HEK293 (cell line): ENCODE data around the gene SS18L1.

Source experiments
- ATF2 ChIP-seq: fragments of 450-650 bp; formaldehyde crosslinking; IDR thresholded peaks from 2 replicates; pipeline ENCODE4 v1.5.1; 2016; ENCODE audit warnings: missing biosample characterization, missing genetic modification characterization, low read depth
- BCL11A ChIP-seq: fragments of 450-650 bp; formaldehyde crosslinking; IDR thresholded peaks from 2 replicates; pipeline ENCODE4 v1.5.1; 2016; ENCODE audit warnings: low read depth, missing biosample characterization, missing genetic modification characterization
- HOXA7 ChIP-seq: sonication (generic); formaldehyde crosslinking; IDR thresholded peaks from 2 replicates; pipeline ENCODE4 v1.8.1; 2022; ENCODE audit warnings: missing genetic modification reagents, borderline replicate concordance
- HOXD13 ChIP-seq: sonication (generic); formaldehyde crosslinking; IDR thresholded peaks from 2 replicates; pipeline ENCODE4 v1.8.0; 2022; ENCODE audit warnings: missing genetic modification reagents, borderline replicate concordance
- SALL2 ChIP-seq: fragments of 450-650 bp; formaldehyde crosslinking; IDR thresholded peaks from 2 replicates; pipeline ENCODE4 v1.5.0; 2017; ENCODE audit warnings: missing biosample characterization, mild to moderate bottlenecking, missing genetic modification characterization, borderline replicate concordance
- SP7 ChIP-seq: fragments of 450-650 bp; formaldehyde crosslinking; IDR thresholded peaks from 2 replicates; pipeline ENCODE4 v1.5.1; 2016; ENCODE audit warnings: missing biosample characterization, missing genetic modification characterization
- TCF7L2 ChIP-seq: IDR thresholded peaks from 2 replicates; pipeline ENCODE4 v1.6.1; 2011; ENCODE audit warnings: low read depth, mild to moderate bottlenecking, inconsistent platforms, low read length, moderate library complexity, borderline replicate concordance
- ZBTB49 ChIP-seq: fragments of 450-650 bp; formaldehyde crosslinking; IDR thresholded peaks from 2 replicates; pipeline ENCODE4 v1.5.1; 2016; ENCODE audit warnings: missing biosample characterization, missing genetic modification characterization, low read depth
- ZNF146 ChIP-seq: fragments of 450-650 bp; formaldehyde crosslinking; IDR thresholded peaks from 2 replicates; pipeline ENCODE4 v1.5.1; 2016; ENCODE audit warnings: missing biosample characterization, missing genetic modification characterization
- ZNF169 ChIP-seq: fragments of 450-650 bp; formaldehyde crosslinking; IDR thresholded peaks from 2 replicates; pipeline ENCODE4 v1.5.1; 2016; ENCODE audit warnings: missing biosample characterization, missing genetic modification characterization
- ZNF184 ChIP-seq: fragments of 450-650 bp; IDR thresholded peaks from 2 replicates; pipeline ENCODE4 v1.5.1; 2018; ENCODE audit warnings: missing biosample characterization, mild to moderate bottlenecking, missing genetic modification characterization
- ZNF223 ChIP-seq: fragments of 450-650 bp; formaldehyde crosslinking; IDR thresholded peaks from 2 replicates; pipeline ENCODE4 v1.5.1; 2016; ENCODE audit warnings: missing biosample characterization, missing genetic modification characterization
- ZNF248 ChIP-seq: fragments of 450-650 bp; formaldehyde crosslinking; IDR thresholded peaks from 2 replicates; pipeline ENCODE4 v1.5.1; 2017; ENCODE audit warnings: missing biosample characterization, missing genetic modification characterization
- ZNF302 ChIP-seq: fragments of 450-650 bp; formaldehyde crosslinking; IDR thresholded peaks from 2 replicates; pipeline ENCODE4 v1.5.1; 2016; ENCODE audit warnings: missing biosample characterization, missing genetic modification characterization, low read depth
- ZNF324 ChIP-seq: fragments of 450-650 bp; formaldehyde crosslinking; IDR thresholded peaks from 2 replicates; pipeline ENCODE4 v1.5.1; 2016; ENCODE audit warnings: missing biosample characterization, missing genetic modification characterization
- ZNF335 ChIP-seq: fragments of 450-650 bp; formaldehyde crosslinking; conservative IDR thresholded peaks from 2 replicates; pipeline ENCODE4 v1.5.1; 2016; ENCODE audit warnings: missing biosample characterization, missing genetic modification characterization
- ZNF341 ChIP-seq: fragments of 450-650 bp; formaldehyde crosslinking; IDR thresholded peaks from 2 replicates; pipeline ENCODE4; 2016; ENCODE audit warnings: low read depth, missing biosample characterization, missing genetic modification characterization
- ZNF350 ChIP-seq: fragments of 450-650 bp; formaldehyde crosslinking; IDR thresholded peaks from 2 replicates; pipeline ENCODE4 v1.5.0; 2017; ENCODE audit warnings: missing biosample characterization, mild to moderate bottlenecking, missing genetic modification characterization
- ZNF398 ChIP-seq: fragments of 450-650 bp; formaldehyde crosslinking; IDR thresholded peaks from 2 replicates; pipeline ENCODE4 v1.5.1; 2017; ENCODE audit warnings: missing biosample characterization, missing genetic modification characterization
- ZNF423 ChIP-seq: fragments of 450-650 bp; formaldehyde crosslinking; IDR thresholded peaks from 2 replicates; pipeline ENCODE4 v1.5.1; 2016; ENCODE audit warnings: missing biosample characterization, missing genetic modification characterization
- ZNF48 ChIP-seq: fragments of 450-650 bp; formaldehyde crosslinking; IDR thresholded peaks from 2 replicates; pipeline ENCODE4 v1.5.1; 2016; ENCODE audit warnings: missing biosample characterization, missing genetic modification characterization
- ZNF510 ChIP-seq: fragments of 450-650 bp; formaldehyde crosslinking; IDR thresholded peaks from 2 replicates; pipeline ENCODE4 v1.5.1; 2018; ENCODE audit warnings: mild to moderate bottlenecking, missing genetic modification characterization, missing biosample characterization; ENCODE audit not compliant: insufficient replicate concordance
- ZNF549 ChIP-seq: fragments of 450-650 bp; IDR thresholded peaks from 2 replicates; pipeline ENCODE4 v1.5.1; 2018; ENCODE audit warnings: missing biosample characterization, missing genetic modification characterization, mild to moderate bottlenecking, inconsistent platforms, moderate library complexity
- ZNF658 ChIP-seq: fragments of 450-650 bp; formaldehyde crosslinking; IDR thresholded peaks from 2 replicates; pipeline ENCODE4; 2016; ENCODE audit warnings: missing biosample characterization, missing genetic modification characterization
- TF ChIP-seq, protein P1 (sequence below): fragments of 450-650 bp; formaldehyde crosslinking; IDR thresholded peaks from 2 replicates; pipeline ENCODE4 v1.5.1; 2016; ENCODE audit warnings: missing biosample characterization, missing genetic modification characterization
- TF ChIP-seq, protein P2 (sequence below): IDR thresholded peaks from 2 replicates; pipeline ENCODE4 v1.6.1; 2011; ENCODE audit warnings: mild to moderate bottlenecking, low read depth, low read length, borderline replicate concordance
- TF ChIP-seq, protein P3 (sequence below): fragments of 450-650 bp; formaldehyde crosslinking; optimal IDR thresholded peaks from 2 replicates; pipeline ENCODE3; 2016; ENCODE audit warnings: missing biosample characterization, mild to moderate bottlenecking, missing genetic modification characterization
- TF ChIP-seq, protein P4 (sequence below): sonication (generic); formaldehyde crosslinking; IDR thresholded peaks from 2 replicates; pipeline ENCODE4 v1.8.1; 2022; ENCODE audit warnings: mild to moderate bottlenecking, moderate library complexity, missing genetic modification reagents

Gene SS18L1

GRCh38 chr20:62182469-62183425 lies 39.2 kb downstream of the SS18L1 start, which contains the start of gene MTG2 (continued):
- TF ChIP-seq, protein P1, sequence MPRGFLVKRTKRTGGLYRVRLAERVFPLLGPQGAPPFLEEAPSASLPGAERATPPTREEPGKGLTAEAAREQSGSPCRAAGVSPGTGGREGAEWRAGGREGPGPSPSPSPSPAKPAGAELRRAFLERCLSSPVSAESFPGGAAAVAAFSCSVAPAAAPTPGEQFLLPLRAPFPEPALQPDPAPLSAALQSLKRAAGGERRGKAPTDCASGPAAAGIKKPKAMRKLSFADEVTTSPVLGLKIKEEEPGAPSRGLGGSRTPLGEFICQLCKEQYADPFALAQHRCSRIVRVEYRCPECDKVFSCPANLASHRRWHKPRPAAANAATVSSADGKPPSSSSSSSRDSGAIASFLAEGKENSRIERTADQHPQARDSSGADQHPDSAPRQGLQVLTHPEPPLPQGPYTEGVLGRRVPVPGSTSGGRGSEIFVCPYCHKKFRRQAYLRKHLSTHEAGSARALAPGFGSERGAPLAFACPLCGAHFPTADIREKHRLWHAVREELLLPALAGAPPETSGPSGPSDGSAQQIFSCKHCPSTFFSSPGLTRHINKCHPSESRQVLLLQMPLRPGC (tag by site-specific recombination): 0 out of 2 replicates have a peak, but pooled peaks have one; percentile 45
- no peak for TF ChIP-seq ZNF549 (tag by site-specific recombination)
- no peak for TF ChIP-seq ATF2 (tag by site-specific recombination)
- TF ChIP-seq, protein P2, sequence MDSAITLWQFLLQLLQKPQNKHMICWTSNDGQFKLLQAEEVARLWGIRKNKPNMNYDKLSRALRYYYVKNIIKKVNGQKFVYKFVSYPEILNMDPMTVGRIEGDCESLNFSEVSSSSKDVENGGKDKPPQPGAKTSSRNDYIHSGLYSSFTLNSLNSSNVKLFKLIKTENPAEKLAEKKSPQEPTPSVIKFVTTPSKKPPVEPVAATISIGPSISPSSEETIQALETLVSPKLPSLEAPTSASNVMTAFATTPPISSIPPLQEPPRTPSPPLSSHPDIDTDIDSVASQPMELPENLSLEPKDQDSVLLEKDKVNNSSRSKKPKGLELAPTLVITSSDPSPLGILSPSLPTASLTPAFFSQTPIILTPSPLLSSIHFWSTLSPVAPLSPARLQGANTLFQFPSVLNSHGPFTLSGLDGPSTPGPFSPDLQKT: peak; percentile 37; the same call in 1 of the 2 replicates
- no peak for TF ChIP-seq ZNF248
- 0 out of 2 replicates have a peak, but pooled peaks have one; percentile 30 for TF ChIP-seq BCL11A
- TF ChIP-seq ZNF510: no peak
- no peak for TF ChIP-seq ZNF302 (tag by site-specific recombination)
- no peak for TF ChIP-seq ZNF658 (tag by site-specific recombination)
- TF ChIP-seq, protein P3, sequence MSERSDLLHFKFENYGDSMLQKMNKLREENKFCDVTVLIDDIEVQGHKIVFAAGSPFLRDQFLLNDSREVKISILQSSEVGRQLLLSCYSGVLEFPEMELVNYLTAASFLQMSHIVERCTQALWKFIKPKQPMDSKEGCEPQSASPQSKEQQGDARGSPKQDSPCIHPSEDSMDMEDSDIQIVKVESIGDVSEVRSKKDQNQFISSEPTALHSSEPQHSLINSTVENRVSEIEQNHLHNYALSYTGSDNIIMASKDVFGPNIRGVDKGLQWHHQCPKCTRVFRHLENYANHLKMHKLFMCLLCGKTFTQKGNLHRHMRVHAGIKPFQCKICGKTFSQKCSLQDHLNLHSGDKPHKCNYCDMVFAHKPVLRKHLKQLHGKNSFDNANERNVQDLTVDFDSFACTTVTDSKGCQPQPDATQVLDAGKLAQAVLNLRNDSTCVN: peak; percentile 66
- TF ChIP-seq HOXA7 (CRISPR knock-in tag): no peak
- TF ChIP-seq ZNF169 (tag by site-specific recombination): no peak
- TF ChIP-seq ZNF423: peak; percentile 48; the same call in 1 of the 2 replicates
- TF ChIP-seq SALL2: no peak
- no peak for TF ChIP-seq ZNF223 (tag by site-specific recombination)
- peak; percentile 8; the same call in 1 of the 2 replicates for TF ChIP-seq ZNF146 (tag by site-specific recombination)
- no peak for TF ChIP-seq ZNF398
- peak; percentile 89 for TF ChIP-seq SP7 (tag by site-specific recombination)
- TF ChIP-seq, protein P4, sequence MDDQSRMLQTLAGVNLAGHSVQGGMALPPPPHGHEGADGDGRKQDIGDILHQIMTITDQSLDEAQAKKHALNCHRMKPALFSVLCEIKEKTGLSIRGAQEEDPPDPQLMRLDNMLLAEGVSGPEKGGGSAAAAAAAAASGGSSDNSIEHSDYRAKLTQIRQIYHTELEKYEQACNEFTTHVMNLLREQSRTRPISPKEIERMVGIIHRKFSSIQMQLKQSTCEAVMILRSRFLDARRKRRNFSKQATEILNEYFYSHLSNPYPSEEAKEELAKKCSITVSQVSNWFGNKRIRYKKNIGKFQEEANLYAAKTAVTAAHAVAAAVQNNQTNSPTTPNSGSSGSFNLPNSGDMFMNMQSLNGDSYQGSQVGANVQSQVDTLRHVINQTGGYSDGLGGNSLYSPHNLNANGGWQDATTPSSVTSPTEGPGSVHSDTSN (CRISPR knock-in tag): peak; percentile 51; the same call in 1 of the 2 replicates
- TF ChIP-seq ZBTB49: no peak
- no peak for TF ChIP-seq ZNF48 (tag by site-specific recombination)
- peak; percentile 69 for TF ChIP-seq ZNF341 (tag by site-specific recombination)
- TF ChIP-seq ZNF184: no peak
- TF ChIP-seq HOXD13: no peak
- TF ChIP-seq ZNF335 (tag by site-specific recombination): peak; percentile 94
- no peak for TF ChIP-seq TCF7L2
- no peak for TF ChIP-seq ZNF350 (tag by site-specific recombination)
- TF ChIP-seq ZNF324 (tag by site-specific recombination): no peak
